Measurements from ENCODE around the gene TMEM87A.
"Not testable (repeated sequence)": the region's sequence is repeated elsewhere in the genome, so short reads cannot be mapped to it uniquely, and the experiment has no call there.

Gene TMEM87A

DNA sequence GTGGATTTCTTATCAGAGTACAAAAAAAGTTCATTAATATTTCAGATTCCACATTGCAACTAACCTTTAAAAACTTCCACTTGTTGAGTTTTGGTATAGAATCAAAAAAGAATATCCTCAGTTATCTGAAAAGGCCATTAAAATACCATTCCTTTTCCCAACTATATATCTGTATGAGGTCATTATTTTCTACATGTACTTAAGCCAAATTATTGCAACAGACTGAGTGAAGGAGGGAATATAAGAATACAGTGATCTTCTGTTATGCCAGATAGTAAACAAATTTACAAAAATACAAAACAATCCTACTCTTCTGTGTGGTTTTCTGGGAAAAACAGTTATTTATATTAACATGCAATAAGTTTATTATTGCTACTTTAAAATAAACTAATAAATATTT is 5.9 kb downstream of the TMEM87A start:
- ATAC-seq, result no peak

DNA sequence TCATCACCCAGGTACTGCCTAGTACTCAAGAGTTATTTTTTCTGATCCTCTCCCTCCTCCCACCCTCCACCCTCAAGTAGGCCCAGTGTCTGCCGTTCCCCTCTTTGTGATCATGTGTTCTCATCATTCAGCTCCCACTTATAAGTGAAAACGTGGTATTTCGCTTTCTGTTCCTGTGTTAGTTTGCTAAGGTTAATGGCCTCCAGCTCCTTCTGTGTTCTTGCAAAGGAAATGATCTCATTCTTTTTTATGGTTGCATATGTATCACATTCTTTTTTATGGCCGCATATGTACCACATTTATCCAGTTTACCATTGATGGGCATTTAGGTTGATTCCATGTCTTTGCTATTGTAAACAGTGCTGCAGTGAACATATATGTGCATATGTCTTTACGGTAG is 8.4 kb downstream of the TMEM87A start:
- ATAC-seq, result no peak

DNA sequence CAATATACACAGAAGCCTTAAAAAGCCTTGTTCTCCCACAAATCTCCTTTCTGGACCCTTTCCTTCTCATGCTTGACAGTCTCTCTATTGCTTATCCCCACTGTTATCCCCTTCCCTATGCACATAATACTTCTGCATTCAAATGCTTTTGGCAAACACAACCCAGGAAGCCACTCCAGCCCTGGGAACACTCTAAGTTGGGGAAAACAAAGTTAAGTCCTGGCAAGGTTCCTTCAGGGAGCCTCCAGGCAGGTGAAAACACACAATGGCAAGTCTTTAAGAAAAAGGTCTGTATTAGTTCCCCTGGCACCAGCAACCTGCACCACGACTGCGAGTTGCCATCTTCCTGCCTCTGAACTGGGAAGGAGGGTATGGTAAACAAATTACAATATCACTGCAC is 19.9 kb downstream of the TMEM87A start:
- no peak for ATAC-seq

DNA sequence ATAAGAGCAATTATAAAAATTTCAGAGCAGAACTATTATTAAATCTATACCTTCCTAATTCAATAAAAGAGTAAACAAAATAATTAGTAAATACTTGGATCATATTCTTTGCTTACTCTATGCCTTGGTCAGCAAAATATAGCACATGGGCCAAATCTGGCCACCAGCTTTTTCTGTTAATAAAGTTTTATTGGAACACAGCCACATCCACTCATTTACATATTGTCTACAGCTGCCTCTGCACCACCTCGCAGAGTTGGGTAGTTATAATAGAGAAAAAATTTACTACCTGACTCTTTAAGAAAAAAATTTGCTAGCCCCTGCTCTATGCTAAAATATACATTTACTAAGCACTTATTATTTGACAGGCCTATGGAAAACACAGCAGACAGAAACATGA is 32.4 kb downstream of the TMEM87A start:
- ATAC-seq, result no peak

DNA sequence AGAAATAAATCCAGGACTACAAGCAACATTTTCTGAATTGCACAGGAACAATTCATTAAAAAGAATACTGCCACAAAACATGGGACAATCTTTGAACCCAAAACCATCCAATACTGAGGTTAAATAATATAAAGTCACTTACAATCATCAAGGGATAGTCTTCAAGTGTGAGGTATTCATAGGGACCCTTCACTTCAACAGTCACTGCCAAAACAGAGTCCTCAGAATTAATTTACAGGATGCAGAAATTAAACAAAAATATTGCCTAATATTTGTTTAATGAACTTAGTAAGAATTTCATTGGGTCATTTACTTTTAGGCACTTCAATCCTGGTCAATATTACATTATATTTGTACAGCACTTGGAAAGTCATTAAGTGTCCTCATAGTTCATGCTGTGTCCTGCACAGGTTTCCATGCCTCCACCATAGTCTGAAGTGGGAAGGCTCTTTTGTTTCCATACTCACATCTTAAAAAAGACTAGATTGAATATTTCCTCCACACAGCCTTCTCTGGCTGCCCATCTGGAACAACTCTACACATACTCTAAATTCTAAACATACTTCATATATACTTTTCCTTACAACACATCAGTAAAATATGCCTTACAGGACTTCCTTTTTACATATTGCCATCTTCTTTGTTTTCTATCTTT is 33.6 kb downstream of the TMEM87A start:
- no peak for ATAC-seq

DNA sequence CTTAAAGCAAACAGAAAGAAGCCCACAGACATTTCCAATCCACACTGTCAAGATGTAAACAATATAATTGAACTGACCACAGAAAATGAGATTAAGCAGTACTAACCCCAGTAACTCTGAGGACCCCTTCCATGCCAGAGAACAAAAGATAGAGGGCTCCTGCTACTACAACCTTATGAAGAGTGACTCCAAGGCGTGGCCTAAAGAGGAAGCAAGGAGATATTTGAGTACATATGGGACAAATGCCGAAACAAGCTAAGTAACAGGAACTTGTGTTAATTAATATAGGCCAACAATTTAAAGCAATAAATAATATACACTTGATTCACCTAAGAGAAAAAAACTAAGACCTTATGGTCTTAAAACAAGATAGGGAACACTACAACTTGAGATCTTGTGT is 40.1 kb downstream of the TMEM87A start:
- no peak for ATAC-seq

DNA sequence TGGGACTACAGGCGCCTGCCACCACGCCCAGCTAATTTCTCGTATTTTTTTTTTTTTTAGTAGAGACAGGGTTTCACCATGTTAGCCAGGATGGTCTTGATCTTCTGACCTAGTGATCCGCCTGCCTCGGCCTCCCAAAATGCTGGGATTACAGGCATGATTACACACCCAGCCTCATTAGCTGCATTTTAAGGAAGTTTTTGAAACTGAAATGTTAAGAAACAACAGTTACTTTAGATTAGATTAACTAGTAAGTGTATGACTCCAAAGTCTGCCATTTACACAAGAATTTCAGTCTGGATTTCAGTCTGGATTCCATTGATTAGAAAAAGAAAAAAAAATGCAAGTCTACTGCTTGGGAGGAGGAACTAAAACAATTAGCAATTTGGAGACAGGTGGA is 40.6 kb downstream of the TMEM87A start:
- ATAC-seq, result no peak

DNA sequence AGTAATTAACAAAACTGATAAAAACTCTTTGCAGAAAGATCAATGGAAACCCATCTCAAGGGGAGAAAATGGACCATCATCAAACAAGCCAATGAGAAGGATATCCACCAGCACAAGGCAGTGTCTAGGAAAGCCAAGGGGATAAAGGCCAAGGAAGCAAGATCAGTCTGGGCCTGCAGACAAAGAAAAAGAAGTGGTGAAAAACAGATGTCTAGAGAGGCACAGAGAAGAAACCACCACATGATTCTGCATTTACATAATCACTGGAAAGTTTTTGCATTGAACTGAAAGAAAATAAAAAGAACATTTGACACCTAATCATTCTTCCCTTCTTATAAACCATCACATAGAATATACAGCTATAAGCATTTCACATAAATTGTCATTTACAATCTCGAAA is 42.1 kb downstream of the TMEM87A start:
- no peak for ATAC-seq

DNA sequence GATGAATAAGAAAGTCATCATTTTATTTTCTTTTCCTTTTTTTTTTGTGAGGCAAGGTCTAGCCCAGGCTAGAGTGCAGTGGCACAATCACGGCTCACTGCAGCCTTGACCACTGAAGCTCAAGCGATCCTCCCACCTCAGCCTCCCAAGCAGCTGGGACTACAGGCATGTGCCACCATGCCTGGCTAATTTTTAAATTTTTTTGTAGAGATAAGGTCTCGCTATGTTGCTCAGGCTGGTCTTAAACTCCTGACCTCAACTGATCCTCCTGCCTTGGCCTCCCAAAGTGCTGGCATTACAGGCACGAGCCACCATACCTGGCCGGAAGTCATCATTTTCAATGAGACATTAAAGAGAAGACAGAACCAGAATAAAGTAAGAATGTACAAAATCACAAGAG is 44.3 kb downstream of the TMEM87A start:
- not testable (repeated sequence) for ATAC-seq

DNA sequence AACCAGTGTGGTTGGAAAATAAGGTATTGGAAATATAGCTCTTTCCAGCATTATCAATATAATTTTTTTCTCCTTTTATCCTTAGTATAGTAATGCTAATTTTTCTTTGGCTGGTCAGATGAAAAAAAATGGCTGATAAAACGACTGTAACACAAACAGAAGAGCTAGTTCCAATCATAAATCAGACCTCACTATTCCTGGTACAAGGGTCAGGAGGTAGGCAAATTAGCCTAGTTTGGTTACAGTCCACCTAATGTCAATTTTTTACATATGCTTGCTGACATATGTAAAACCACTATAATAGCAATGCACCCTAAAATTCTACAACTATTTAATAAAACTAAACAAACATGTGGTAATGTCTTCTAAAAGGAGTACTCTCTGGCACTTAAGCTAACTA is 45.2 kb downstream of the TMEM87A start:
- no peak for ATAC-seq

DNA sequence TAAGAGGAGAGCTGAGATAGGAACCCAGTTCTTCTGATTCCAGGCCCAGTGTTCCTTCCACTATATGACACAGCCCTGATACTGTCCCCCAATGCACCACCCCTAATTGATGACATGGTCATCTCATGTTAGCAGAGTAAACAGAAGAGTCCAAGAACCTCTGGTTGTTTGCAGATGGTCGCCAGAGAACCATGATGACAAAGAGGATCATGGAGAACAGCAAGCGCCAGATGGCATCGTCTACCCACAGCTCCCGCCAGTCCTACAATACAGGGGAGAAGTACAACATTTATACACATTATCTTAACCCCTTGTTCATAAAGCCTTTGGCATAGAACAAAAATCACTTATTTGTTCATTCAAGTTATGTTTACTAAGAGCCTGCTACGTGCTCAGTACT is 46.6 kb downstream of the TMEM87A start:
- ATAC-seq, result no peak

DNA sequence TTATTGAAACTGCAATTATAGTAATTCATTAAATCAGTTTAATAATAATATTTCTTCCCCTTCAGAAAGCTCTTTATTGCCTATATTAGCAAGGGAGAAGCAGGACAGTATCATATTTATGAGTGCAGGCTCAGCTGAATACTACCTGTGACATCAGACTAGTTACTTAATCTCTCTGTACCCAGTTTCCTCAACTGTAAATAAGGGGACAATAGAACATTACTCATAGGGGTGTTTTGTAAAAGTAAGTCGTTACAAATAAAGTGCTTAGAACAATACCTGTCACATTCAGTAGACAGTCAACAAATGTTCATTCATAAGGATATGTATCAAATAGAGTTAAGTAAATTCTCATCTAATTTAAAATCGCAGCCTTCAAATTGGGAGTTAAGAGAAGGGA is 53.0 kb downstream of the TMEM87A start:
- ATAC-seq, result no peak

DNA sequence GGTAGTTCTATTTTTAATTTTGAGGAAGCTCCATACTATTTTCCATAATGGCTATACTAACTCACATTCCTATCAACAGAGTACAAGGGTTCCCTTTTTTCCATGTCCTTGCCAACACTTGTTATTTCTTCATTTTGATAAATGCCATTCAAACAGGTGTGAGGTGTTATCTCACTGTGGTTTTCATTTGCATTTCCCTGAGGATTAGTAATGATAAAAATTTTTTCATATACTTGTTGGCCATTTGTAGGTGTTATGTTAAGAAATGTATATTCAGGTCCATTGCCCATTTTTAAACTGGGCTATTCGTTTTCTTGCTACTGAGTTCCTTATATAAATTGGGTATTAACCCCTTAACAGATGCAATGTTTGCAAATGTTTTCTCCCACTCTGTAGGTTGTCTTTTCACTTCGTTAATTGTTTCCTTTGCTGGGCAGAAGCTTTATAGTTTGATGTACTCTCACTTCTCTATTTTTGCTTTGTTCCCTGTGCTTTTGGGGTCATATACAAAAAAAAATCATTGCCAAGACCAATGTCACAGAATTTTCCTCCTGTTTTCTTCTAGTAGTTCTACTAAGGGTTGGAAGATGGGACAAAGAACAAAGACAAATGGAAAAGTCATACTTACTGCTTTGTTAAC is 54.2 kb downstream of the TMEM87A start:
- ATAC-seq, result no peak

DNA sequence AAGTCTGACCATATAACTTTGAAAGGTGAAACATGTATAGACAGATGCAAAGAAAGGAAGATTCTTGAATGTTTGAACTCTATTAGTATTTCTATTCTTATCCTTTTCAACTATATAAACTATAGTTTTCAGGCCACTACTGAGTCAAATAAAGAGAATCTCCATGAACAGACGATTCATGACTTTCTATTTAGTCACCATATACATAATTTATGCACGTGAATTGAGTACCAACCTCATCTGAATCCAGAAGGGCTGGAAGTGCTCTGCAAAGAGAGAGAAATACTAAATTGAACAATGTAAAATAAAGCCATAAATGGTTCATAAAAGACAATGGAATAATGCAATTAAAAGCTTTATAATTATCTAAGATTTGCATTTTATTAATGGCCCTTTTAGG is 55.7 kb downstream of the TMEM87A start:
- ATAC-seq, result no peak

DNA sequence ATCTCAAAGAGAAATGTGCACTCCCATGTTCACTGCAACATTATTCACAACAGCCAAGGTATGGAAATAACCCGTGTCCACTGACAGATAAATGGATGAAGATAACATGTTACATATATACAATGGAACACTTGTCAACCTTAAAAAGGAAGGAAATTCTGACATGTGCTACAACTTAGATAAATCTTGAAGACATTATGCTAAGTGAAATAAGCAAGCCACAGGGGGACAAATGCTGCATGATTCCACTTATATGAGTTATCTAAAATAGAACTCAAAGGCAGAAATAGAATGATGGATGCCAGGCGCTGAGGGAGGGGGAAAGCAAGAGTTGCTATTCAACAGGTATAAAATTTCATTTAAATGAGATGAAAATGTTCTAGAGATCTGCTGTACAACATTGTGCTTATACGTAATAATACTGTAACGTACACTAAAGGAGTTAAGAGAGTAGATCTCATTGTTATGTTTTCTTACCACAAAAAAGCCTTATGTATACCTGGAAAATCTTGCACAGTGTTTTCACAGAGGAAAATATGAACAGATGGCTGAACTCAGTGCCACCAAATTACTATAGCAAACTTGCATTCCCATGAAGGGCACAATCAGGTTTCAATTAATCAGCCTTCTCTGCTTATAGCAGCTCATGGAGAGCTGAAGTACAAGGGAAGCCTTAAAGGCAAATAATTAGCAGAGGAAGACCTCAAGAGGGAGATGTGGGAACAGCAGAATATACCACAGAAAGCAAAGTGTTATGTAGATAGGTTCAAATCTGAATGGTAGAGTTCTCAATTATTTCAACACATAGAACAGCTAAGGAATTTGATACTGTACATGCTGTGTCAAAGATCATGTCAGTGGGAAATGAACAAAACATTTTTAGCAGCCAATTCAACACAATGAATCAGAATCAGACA is 57.1 kb downstream of the TMEM87A start:
- ATAC-seq, result peak in 1 of 2 donors; percentile 30

DNA sequence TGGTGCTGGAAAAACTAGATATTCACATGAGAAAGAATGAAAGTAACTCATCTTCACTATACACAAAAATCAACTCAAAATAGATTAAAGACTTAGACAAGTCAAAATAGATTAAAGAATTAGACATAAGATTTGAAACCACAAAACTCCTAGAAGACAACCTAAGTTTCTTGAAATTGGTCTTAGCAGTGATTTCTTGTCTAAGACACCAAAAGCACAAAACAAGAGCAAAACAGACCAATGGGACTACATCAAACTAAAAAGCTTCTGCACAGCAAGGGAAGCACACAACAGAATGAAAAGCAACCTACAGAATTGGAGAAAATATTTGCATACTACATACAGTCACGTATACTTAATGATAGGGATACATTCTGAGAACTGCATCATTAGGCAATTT is 58.6 kb downstream of the TMEM87A start:
- peak in 1 of 2 donors; percentile 36 for ATAC-seq

DNA sequence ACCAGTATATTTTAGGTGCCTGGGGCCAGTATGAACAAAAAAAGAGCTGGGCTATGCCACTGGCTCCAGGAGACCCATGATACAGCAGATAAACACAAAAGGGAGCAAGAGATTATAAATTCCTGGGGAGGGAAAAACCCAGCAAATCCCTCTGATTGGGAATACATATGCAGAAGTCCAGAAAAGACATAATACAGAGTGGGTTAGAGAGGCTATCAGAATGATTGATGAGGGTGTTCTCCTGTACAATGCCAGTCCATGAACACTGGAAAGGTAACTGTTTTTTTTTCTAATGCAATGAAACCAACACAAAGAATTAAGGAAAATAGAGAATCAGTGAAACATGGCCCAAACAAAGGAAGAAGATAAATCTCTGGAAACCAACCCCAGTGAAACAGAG is 59.7 kb downstream of the TMEM87A start:
- no peak for ATAC-seq

DNA sequence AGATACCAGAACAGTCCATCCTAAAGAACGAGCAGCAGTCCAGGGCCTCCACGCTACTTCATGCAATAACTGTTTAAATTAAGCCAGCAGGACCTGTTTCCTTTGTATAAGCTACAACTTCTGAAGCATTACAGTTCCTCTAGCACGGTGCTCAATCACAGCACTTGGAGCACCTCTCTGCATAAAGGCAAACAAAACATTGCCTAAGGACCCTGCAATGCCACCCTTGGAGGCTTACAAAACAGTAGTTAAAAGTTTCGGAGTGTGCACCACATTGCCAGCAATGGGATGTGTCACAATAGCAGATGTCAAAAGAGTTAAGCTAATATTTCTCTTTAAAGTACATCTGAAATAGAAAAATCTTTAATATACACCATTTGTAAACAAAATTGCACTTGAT is 62.5 kb downstream of the TMEM87A start:
- ATAC-seq, result no peak

DNA sequence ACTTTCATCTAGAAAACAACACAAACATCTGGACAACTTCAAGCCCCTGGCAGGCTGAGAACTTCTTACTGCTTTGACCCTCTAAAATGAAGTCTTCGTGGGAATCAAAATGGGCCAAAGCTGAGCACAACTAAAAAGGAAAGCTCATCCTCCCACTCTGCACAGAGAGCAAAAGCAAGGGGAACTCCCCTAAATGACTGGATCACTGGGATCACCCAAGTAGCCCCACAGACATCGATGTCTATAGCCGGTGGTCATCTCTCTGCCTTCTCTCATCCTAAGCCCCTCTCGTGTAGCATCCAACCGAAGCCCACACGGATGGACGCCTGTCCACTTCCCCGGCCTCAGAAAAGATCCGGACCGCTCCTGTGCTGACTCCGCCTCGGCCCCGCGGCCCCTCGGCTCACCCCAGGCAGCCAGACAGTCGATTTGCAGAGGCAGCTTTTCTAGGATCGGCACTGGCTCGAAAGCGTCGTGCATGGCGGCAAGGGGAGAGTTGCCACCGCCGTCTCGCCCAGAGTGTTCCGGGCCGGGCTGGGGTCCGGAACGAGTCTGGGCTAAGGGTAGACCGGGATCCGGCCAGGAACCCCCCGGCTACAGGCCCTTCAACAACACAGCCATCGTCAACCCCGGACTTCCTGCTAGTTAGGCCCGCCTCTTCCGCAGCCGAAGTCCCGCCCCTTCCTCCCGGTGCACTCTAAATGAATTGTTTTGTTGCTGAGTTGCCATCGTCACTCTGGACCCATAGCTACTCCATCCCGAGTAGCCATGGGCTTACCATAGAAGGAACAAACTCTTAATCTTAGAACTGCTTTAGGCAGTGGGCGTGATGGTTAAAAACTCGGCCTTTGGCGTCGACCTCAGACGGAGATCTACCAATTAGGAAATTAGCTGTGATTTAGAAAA is 65.3 kb downstream of the TMEM87A start, which contains the start of gene VPS39:
VPS39 (minus strand) TSS at position 631 of the 906 bp plus-strand sequence; CDS start at position 480, 151 bp downstream.
- ATAC-seq, result peak; percentile 97

DNA sequence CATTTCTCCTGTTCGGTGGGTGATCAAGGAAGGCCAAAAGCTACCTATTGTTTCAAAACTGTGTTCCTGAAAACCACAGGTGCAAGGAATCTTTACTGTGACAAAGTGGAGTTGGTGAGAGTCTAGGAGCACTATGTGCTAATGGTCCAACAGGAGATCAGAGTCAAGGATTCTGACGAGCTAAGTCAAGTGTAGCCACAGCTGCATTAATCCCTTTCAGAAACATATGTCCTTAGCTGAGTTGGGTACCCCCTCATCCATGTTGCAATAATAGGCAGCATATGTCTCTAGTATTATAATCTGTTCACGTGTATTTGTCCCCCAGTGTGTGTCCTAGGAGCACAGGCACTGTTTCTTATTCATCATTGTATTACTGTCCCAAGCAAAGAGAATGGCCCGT is 66.8 kb downstream of the TMEM87A start:
- no peak for ATAC-seq

DNA sequence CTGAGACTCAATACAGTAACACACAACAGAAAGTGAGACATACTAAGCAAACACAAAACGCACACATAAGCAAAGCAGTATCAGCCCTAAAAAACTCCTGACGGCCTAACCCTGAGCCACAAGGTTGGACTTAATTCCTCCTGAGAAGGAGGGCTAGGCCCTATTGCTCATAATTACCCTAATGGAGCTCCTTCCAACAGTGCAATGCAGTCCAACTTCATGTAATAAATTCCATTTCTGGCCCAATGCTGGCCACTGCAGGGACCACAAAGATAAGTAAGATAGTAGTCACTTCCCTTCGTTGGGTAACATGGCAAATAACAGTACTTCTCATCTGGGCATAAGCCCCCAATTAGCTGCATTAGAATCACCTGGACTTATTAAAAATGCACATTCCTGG is 69.3 kb downstream of the TMEM87A start:
- ATAC-seq, result no peak

DNA sequence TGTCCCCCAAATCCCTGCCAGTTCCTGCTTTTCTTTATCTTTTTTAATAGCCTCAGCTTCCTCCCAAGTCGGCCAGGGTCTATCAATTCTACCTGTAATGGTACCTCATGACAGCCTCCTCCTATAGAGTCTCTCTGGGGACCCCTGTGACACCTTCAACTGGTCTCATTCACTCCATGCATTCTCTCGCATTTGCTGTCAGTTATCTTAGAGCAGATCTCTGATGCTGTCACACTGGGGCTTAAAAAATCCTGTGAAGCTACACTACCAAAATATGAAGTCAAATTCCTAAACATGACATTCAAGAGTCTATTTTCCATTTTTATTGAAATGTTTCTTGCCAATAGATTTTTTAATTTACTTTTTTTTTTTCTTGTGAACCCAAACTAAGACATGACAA is 70.6 kb downstream of the TMEM87A start:
- ATAC-seq, result no peak

DNA sequence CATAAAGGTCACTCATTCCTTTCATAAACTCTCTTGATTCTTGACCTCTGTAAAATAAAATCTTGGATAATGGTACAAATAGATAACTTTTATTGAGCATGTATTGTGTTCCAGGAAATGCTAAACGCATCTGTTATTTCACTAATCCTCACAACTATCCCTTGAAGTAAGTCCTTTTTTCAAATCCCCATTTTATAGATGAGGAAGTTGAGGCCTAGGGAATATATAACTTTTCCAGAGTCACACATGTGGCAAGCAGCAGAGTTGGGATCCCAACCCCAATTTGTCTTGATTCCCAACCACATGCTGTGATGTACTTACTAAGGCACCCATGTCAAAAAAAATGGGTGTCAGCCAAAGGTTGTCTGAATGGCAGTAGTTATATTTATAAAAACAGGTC is 71.4 kb downstream of the TMEM87A start:
- no peak for ATAC-seq
